Adrenal gland (tissue), 5 donors: Measurements from ENCODE around the gene AUH.

ENCODE experiments used
- POLR2A ChIP-seq, 2 donors: fragments of 450-650 bp; IDR thresholded peaks; one replicate each; pipeline ENCODE4 v1.6.1; 2017; ENCODE audit warnings: antibody characterized with exemption in 2 of 2, mild to moderate bottlenecking in 2 of 2, moderate library complexity in 1 of 2
- TF ChIP-seq, protein P1 (sequence below), 6 experiments: fragments of 450-650 bp in 4 of 6; fragments of 200-600 bp in 2 of 6; sonication (generic) in 1 of 6; IDR thresholded peaks; 1 replicate in 5 of 6; 2 replicates in 1 of 6; pipeline versions ENCODE4 v1.5.1 to v1.8.0; 2016 to 2021; ENCODE audit warnings: antibody characterized with exemption in 6 of 6, mild to moderate bottlenecking in 2 of 6, moderate library complexity in 1 of 6
- donor health status: DM: no; HTN: no; CAD: no.

DNA sequence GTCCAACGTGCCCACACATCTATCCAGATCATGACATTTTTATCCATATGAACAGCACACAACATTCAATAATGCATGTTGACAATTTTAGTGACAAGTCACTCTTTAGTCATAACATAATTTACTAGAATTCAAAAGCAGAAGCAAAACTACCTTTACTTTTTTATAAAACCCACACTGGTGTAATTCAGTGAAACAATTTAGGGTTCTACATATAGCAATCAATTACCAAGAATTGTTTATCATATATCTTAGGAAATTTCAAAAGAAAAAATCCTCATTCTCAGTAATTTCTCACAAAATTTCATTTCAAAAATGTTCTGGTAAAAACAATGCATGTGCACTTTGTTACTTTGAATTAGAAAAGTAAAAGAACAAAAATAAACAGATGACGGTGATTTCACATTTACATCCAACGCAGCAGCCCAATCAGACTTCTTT lies 12.6 kb downstream of the AUH start:
- TF ChIP-seq, protein P1, sequence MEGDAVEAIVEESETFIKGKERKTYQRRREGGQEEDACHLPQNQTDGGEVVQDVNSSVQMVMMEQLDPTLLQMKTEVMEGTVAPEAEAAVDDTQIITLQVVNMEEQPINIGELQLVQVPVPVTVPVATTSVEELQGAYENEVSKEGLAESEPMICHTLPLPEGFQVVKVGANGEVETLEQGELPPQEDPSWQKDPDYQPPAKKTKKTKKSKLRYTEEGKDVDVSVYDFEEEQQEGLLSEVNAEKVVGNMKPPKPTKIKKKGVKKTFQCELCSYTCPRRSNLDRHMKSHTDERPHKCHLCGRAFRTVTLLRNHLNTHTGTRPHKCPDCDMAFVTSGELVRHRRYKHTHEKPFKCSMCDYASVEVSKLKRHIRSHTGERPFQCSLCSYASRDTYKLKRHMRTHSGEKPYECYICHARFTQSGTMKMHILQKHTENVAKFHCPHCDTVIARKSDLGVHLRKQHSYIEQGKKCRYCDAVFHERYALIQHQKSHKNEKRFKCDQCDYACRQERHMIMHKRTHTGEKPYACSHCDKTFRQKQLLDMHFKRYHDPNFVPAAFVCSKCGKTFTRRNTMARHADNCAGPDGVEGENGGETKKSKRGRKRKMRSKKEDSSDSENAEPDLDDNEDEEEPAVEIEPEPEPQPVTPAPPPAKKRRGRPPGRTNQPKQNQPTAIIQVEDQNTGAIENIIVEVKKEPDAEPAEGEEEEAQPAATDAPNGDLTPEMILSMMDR (IDR thresholded peaks at IDR 0.05) = no peak
- no peak for TF ChIP-seq POLR2A (IDR thresholded peaks at IDR 0.05)
